GM12878 (cell line): ENCODE results near the gene PNLIP. TPM values are rescaled to one million over a fixed set of nuclear protein-coding genes. Genes with fewer than 3 reads are reported as not detected.

Experiments
- ATAC-seq: fragments of 200-7000 bp; cut with Tn5 transposase; 3 replicates; pipeline ENCODE4 v1.9.1; 2020; ENCODE audit warnings: mild to moderate bottlenecking, moderate library complexity
- BruUV-seq: library from RNA; stranded (reverse); fragments of 400-500 nt; replicated peaks from 2 replicates; lab custom pipeline; 2021; lab: Mats Ljungman, UMichigan
- CTCF ChIA-PET: fragments of 300-600 bp; sonication (Branson Sonifier 250); formaldehyde crosslinking; extraction: SDS; loops from one replicate; lab custom pipeline; 2021; ENCODE audit warnings: inconsistent platforms; lab: Yijun Ruan, JAX
- POLR2A ChIA-PET: fragments of 350-600 bp; formaldehyde crosslinking; extraction: SDS; loops from one replicate; lab custom pipeline; 2021; ENCODE audit warnings: inconsistent platforms; lab: Charles Lee
- RAD21 ChIA-PET: fragments of 300-600 bp; sonication (Branson Sonifier 250); formaldehyde crosslinking; loops from one replicate; lab custom pipeline; 2023; ENCODE audit warnings: antibody characterized with exemption; ENCODE audit not compliant: unreplicated experiment; lab: Charles Lee
- SMC1A ChIA-PET: fragments of 300-600 bp; sonication (Branson Sonifier 250); formaldehyde crosslinking; loops from one replicate; lab custom pipeline; 2023; ENCODE audit not compliant: unreplicated experiment, uncharacterized antibody; lab: Charles Lee
- DNase-seq: peaks from one replicate; pipeline ENCODE4 v3.0.0-alpha.2; 2011; ENCODE audit warnings: low read depth, low spot score
- FAIRE-seq: peaks from 3 replicates; lab custom pipeline; 2011; peaks lifted over from hg19 to GRCh38; lab: Jason Lieb, UNC
- H2AFZ ChIP-seq: 2 replicates; pipeline ENCODE4 v1.6.0; 2011; ENCODE audit warnings: low read depth, low read length, control low read depth; ENCODE audit not compliant: control insufficient read depth
- H3K27ac ChIP-seq: 2 replicates; pipeline ENCODE4 v1.5.1; 2011; ENCODE audit warnings: control low read depth; ENCODE audit not compliant: control insufficient read depth, insufficient read depth
- H3K27me3 ChIP-seq, 2 experiments: replicated peaks in 1 of 2; 2 replicates each; pipeline versions ENCODE4 v1.6.0 to v1.6.1; 2011; ENCODE audit warnings: low read length in 1 of 2; ENCODE audit not compliant: control insufficient read depth in 2 of 2, insufficient read depth in 2 of 2
- H3K36me3 ChIP-seq, 2 experiments: 2 replicates each; pipeline ENCODE4 v1.5.1; 2011; ENCODE audit warnings: low read length in 1 of 2; ENCODE audit not compliant: control insufficient read depth in 2 of 2, insufficient read depth in 2 of 2
- H3K4me1 ChIP-seq: 2 replicates; pipeline ENCODE4 v1.6.1; 2011; ENCODE audit warnings: mild to moderate bottlenecking, low read length, moderate library complexity, mixed read lengths; ENCODE audit not compliant: control insufficient read depth, insufficient read depth
- H3K4me2 ChIP-seq: 2 replicates; pipeline ENCODE4 v1.6.0; 2011; ENCODE audit warnings: control low read depth; ENCODE audit not compliant: control insufficient read depth, insufficient read depth
- H3K4me3 ChIP-seq: fragments of 200-600 bp; sonication (generic); 2 replicates; pipeline ENCODE4 v1.5.1; 2016
- H3K79me2 ChIP-seq: 2 replicates; pipeline ENCODE4 v1.6.0; 2011; ENCODE audit warnings: low read length; ENCODE audit not compliant: control insufficient read depth, insufficient read depth
- H3K9ac ChIP-seq: 2 replicates; pipeline ENCODE4 v1.8.0; 2011; ENCODE audit warnings: low read length, control low read depth, mixed read lengths; ENCODE audit not compliant: control insufficient read depth, insufficient read depth
- H3K9me3 ChIP-seq: replicated peaks from 3 replicates; pipeline ENCODE4 v1.5.1; 2011; ENCODE audit warnings: mild to moderate bottlenecking, low read length; ENCODE audit not compliant: control insufficient read depth, insufficient read depth
- H4K20me1 ChIP-seq: 2 replicates; pipeline ENCODE4 v1.6.0; 2011; ENCODE audit not compliant: control insufficient read depth, insufficient read depth
- MTA2 ChIP-seq: fragments of 450-650 bp; IDR thresholded peaks from 2 replicates; pipeline ENCODE4 v1.6.1; 2016; ENCODE audit warnings: low read depth, mild to moderate bottlenecking, moderate library complexity
- RB1 ChIP-seq: fragments of 450-650 bp; formaldehyde crosslinking; IDR thresholded peaks from 2 replicates; pipeline ENCODE4 v1.6.1; 2017; ENCODE audit warnings: mild to moderate bottlenecking, borderline replicate concordance
- SUZ12 ChIP-seq: fragments of 200-600 bp; sonication (generic); IDR thresholded peaks from one replicate; pipeline ENCODE4 v1.6.1; 2018; ENCODE audit warnings: antibody characterized with exemption, mild to moderate bottlenecking; ENCODE audit not compliant: unreplicated experiment
- TBL1XR1 ChIP-seq: IDR thresholded peaks from 2 replicates; pipeline ENCODE4 v1.6.1; 2012; ENCODE audit warnings: low read depth, low read length, improper control_type of control experiment
- ZNF592 ChIP-seq: fragments of 450-650 bp; IDR thresholded peaks from 2 replicates; pipeline ENCODE4 v1.6.1; 2017; ENCODE audit warnings: mild to moderate bottlenecking, moderate library complexity
- ZNF622 ChIP-seq: fragments of 450-650 bp; IDR thresholded peaks from 2 replicates; pipeline ENCODE4 v1.6.1; 2017; ENCODE audit warnings: mild to moderate bottlenecking, inconsistent platforms
- WGBS: methylation state at CpG from one replicate; pipeline ENCODE4 v1.1.6; 2016; ENCODE audit warnings: low lambda C conversion rate; ENCODE audit not compliant: insufficient replicate concordance, insufficient coverage; ENCODE audit errors: missing lambda C conversion rate; 5-methylcytosine and 5-hydroxymethylcytosine counted together
- in situ Hi-C: fragments of 300-500 bp; cut with MboI; formaldehyde crosslinking; loops from 9 replicates; pipeline ENCODE4 v1.14.3; 2018; ENCODE audit warnings: mixed read lengths
- intact Hi-C: fragments of 100-400 bp; cut with micrococcal nuclease; formaldehyde crosslinking; loops from one replicate; pipeline ENCODE4 v1.14.2; 2022; ENCODE audit not compliant: unreplicated experiment
- polyA plus RNA-seq, 11 experiments: library from polyadenylated mRNA; depleted of rRNA in 4 of 11; unstranded in 6 of 11; stranded (reverse) in 5 of 11; fragments of >200 nt; fragmentation: Nextera tagmentation in 4 of 11; fragmentation: Illumina TruSeq in 1 of 11; extraction: Ambion mirVana in 4 of 11; extraction: Trizol in 1 of 11; gene quantifications; 1 replicate in 1 of 11; 2 replicates in 10 of 11; pipeline versions ENCODE4 v1.2.1 to v1.2.3, GENCODE V29; 2011 to 2016; ENCODE audit warnings: inconsistent platforms in 2 of 11, missing spikeins in 2 of 11, low read depth in 1 of 11
- total RNA-seq, 4 experiments: library from RNA; depleted of rRNA in 3 of 4; stranded (reverse); fragments of >200 nt in 3 of 4; fragmentation: Illumina TruSeq in 1 of 4; extraction: Trizol in 1 of 4; gene quantifications; 2 replicates each; pipeline versions ENCODE4 v1.2.1 to v1.2.3, GENCODE V29; 2013 to 2021

Gene PNLIP
- total and polyA plus RNA-seq, 10 of the 15 experiments (the other 5 are each of a cell fraction or from before 2014, with no cell fraction given), result 1.1 TPM; not detected in 9

GRCh38 chr10:116610443-116611152, 64.9 kb downstream of the PNLIP start:
- no peak for ATAC-seq
- FAIRE-seq, result no peak
- no peaks in the 10 kb centered on the region for H3K79me2 ChIP-seq
- ChIA-PET SMC1A (no interaction called here), RAD21 (no interaction called here), CTCF (no interaction called here), POLR2A (no interaction called here)
- intact Hi-C loops (no loop called here), in situ Hi-C loops (no loop called here)
- TF ChIP-seq SUZ12, result no peak
- TF ChIP-seq RB1, result no peak
- TF ChIP-seq ZNF622, result no peak
- no peak for TF ChIP-seq TBL1XR1
- TF ChIP-seq MTA2, result no peak
- no peak for TF ChIP-seq ZNF592
- BruUV-seq, result no TSS peak
- H3K36me3 ChIP-seq, result no peaks in the 10 kb centered on the region
- H3K9me3 ChIP-seq, result no peaks in the 10 kb centered on the region
- 84% methylated on average over 13 of the region's 13 CpGs for WGBS
- no peak overlapping the region for H3K9ac ChIP-seq
- no peak overlapping the region for H2AFZ ChIP-seq
- no peak overlapping the region for H3K4me2 ChIP-seq
- no peaks in the 10 kb centered on the region for H4K20me1 ChIP-seq
- no peak overlapping the region for H3K4me3 ChIP-seq
- no peak overlapping the region for H3K27ac ChIP-seq
- no peaks in the 10 kb centered on the region for H3K4me1 ChIP-seq
- DNase-seq, result no peak
- no peaks in the 10 kb centered on the region for H3K27me3 ChIP-seq
